ENCODE measurements around the gene EHHADH.
"Not testable (repeated sequence)": the region's sequence is repeated elsewhere in the genome, so short reads cannot be mapped to it uniquely, and the experiment has no call there.

Gene EHHADH

DNA sequence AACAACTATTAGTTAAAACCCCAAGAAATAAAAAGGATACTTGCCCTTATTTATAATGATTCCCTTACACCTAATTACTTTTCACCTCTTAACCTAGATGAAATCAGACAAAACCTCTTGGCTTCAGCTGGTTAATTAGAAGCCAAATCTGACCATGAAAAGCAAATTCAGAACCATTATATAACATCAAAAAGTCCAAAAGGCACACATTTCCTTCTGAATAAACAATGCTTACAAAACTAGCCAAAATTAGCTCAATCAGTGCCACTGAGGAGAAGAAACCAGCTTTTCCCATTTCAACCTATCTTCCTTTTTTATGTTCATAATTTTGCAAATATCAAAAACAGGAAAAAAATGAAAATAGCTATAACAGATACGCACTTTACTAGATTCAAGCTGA is 3.2 kb downstream of the EHHADH start:
- DNase-seq: peak; percentile 10

GRCh38 chr3:185250247-185250646 is 3.6 kb downstream of the EHHADH start:
- DNase-seq: peak; percentile 59

GRCh38 chr3:185242642-185243041 is 11.2 kb downstream of the EHHADH start:
- no peak for DNase-seq

DNA sequence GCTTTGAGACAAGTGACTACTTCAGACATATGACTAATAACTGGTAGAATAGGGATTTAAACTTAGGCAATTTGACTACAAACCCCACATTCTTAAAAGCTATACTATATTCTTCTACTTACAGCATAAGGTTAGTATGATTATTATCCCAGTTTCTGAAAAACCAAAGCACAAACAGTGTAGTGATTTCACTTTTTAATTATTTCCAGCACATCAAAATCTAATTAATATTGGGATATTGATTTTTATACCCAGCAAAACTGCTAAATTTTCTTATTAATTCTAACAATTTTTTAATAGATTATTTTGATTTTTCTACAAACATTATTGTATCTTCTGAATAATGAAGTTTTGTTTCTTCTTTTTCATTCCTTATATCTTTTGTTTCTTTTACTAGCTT is 16.9 kb downstream of the EHHADH start:
- no peak for DNase-seq

GRCh38 chr3:185233328-185233727 is 20.5 kb downstream of the EHHADH start:
- no peak for DNase-seq

DNA sequence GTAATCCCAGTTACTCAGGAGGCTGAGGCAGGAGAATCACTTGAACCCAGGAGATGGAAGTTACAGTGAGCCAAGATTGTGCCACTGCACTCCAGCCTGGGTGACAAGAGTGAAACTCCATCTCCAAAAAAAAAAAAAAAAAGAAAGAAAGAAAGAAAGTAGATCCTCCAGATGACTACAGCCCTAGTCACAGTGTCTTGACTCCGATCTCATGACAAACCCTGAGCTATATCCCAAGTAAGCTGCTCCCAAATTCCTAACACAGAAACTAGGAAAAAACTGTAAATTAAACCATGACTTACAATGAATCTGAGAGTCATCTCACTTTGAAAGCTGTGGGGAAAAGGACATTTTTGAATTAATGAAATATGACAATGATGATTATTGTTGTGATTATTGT is 27.3 kb downstream of the EHHADH start:
- not testable (repeated sequence) for DNase-seq

- DNase-seq: peak; percentile 70
These were observed 28.3 kb downstream of the EHHADH start for GRCh38 chr3:185225523-185225922.

DNA sequence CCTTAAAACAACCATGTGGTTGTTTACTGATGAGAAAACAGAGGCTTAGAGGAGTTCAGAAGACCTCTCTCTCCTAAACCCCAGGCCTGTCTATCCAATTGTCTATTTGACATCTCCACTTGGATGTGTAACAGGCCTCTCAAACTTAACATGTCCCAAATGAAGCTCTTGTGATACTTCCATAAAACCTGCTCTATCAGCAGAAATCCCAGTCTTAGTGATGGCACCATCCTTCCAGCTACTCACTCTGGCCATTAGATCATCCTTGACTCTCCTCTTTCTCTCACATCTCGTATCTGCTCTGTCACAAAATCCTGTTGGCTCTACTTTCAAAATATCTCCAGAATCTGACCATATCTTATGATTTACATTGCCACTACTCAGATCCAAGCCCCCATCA is 28.8 kb downstream of the EHHADH start:
- DNase-seq: no peak

DNA sequence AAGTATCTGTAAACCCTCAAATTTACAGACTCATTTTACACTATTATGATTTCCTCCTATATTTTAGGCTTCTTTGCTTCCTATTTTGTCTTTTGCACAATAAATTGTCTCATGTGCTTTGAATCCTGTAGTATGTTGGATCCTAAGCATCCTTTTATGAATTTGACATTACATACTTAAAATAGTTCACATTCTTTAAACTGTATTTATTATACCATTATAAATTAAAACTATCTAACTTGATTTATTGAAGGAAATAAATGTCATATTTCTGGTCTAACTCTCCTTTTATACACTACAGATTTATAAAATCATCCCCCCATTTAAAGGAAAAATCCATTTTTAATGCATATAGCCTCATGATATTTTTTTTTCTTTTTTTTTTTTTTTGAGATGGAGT is 32.6 kb downstream of the EHHADH start:
- DNase-seq: no peak

- no peak for DNase-seq
These were observed 37.3 kb downstream of the EHHADH start for GRCh38 chr3:185216607-185216958.

DNA sequence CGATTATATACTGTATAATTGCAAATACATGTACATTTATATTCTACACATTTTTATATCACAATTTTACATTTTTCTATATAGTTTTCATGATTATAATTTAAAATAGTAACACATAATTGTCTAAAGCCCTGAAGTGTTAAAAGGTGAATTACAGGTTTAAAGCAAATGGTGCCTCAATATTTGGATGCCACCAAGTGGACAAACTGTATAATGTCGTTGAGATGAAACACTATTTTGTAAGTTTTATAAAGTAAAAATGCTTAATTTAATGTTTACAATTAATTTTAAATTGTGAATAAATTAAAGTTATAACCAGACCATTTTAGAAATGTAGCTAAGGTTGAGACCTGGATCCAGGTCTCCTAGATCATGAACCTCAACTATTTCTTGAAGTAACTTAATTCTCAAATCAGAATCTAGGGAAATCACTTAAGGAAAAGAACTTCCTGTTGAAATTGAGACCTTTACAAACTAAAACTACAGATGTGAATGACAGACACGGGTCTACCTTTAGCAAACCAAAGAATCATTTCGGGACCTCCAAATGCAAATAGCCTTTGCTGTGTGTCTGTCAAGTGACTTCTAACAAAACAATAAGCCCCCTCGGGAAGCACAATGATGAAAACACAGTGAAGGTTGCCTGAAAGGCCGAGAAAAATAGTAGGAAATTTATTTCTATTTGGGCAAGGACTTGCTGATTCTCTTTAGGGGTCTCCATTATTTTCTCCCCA is 37.8 kb downstream of the EHHADH start:
- peak; percentile 25 for DNase-seq

GRCh38 chr3:185212559-185212958 is 41.3 kb downstream of the EHHADH start:
- DNase-seq: no peak

DNA sequence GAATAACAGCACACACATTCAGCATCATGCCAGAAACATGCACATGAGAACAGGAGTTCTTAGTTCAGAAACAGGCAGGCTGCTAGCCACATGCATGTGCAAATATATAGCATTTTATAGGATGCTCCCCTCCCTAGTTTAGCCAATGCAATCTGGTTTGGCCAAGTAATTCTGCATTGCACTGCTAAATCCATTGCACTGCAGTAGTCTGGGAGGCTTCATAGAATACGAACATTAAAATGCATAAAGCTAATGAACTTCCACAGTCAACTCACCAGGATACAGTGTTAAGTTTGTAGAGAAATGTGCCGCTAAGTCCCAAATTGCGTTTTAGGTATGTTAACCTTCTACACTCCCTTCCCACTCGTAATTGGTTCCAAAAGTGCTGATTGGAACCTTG is 41.8 kb downstream of the EHHADH start:
- no peak for DNase-seq

- no peak for DNase-seq
These were observed 43.2 kb downstream of the EHHADH start for GRCh38 chr3:185210621-185211142.

GRCh38 chr3:185208823-185209222 is 45.0 kb downstream of the EHHADH start:
- DNase-seq: no peak

DNA sequence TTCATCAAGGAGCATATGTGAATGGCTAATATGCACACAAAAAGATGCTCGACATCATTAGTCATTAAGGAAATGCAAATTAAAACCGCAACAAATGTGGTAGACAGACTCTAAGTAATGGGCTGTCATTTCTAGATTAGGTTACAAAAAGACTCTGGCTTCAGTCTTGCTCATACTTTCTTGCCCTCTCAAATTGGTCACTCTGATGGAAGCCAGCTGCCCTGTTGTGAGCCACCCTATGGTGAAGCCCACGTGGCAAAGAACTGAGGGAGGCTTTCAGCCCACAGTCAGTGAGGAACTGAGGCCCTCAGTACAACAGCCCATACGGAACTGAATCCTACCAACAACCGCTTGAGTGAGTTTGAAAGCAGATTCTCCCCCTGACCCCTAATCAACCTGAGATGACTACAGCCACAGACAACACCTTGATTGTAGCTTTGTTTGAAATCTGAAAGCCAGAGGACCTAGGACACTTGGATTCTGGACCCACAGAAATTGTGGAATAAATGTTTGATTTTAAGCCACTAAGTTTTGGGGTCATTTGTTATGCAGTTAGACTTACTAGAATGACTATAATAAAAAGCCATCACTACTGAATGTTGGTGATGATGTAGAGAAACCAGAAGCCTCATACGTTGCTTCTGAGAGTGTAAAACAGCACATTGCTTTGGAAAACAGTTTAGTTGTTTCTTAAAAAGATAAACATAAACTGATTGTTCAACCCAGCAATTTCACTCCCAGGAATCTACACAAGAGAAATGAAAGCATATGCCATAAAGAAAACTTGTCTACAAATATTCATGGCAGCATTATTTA is 45.7 kb downstream of the EHHADH start:
- DNase-seq: no peak

- DNase-seq: no peak
These were observed 46.4 kb downstream of the EHHADH start for GRCh38 chr3:185207481-185207880.

DNA sequence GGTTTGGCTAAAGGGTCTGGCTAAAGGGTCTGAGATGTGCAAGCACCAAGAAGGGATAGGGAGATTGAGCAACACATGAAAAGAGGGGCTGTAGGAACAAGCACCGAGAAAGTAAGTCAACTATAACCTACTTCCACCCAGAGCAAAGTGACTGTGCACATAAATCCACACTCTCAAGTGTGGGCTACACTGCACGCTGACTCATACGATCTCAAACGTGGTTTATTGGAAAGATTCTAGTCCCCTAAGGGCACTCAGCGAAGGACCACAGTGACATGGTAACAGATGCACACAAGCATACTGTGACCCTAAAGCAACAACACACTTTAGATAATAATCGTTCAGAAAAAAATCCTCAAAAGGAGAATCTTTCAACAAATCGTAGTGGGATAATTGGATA is 48.0 kb downstream of the EHHADH start:
- no peak for DNase-seq

GRCh38 chr3:185204894-185205293 is 49.0 kb downstream of the EHHADH start:
- DNase-seq: no peak

DNA sequence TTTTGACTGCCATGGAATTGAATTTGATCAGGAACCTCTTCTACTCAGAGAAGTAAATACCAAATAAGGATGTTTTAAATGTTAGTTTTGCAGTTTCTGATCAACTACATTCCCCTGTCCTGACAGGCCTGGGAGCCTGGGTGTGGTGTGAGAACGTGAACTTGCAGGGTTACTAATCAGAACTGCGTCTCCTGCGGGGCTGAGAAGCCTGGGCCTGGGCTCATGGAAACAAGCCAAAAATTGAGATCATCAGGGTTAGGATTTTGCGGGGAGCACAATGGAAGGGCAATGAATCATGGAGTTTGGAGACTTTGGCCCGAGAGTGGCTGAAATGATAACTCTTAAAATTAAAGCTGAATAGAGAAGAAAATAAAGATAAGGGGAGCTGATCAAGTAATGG is 53.2 kb downstream of the EHHADH start:
- no peak for DNase-seq

DNA sequence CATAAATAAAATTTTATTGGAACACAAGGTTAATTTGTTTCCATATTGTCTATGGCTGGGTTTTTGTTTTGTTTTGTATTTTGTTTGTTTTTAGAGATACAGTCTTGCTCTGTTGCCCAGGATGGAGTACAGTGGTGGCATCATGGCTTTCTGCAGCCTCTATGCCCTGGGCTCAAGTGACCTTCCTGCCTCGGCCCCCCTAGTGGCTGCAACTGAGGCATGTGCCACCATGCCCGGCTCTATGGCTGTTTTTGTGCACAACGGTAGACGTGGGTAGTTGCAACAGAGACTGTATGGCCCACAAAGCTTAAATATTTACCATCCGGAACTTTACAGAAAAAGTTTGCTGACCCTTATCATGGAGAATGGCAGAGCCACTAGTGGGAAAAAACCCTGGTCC is 54.2 kb downstream of the EHHADH start:
- no peak for DNase-seq

- no peak for DNase-seq
These were observed 54.6 kb downstream of the EHHADH start for GRCh38 chr3:185199206-185199605.

- DNase-seq: no peak
These were observed 56.8 kb downstream of the EHHADH start for GRCh38 chr3:185197068-185197467.

- DNase-seq: no peak
These were observed 58.2 kb downstream of the EHHADH start for GRCh38 chr3:185195652-185196051.
